ENCODE data around the gene ABHD16B. TPM values are rescaled to one million over a fixed set of nuclear protein-coding genes. Genes with fewer than 3 reads are reported as not detected.
"Not testable (repeated sequence)": the region's sequence is repeated elsewhere in the genome, so short reads cannot be mapped to it uniquely, and the experiment has no call there.

Gene ABHD16B
- total RNA-seq, 1 donor from 2014 or later = not detected

DNA sequence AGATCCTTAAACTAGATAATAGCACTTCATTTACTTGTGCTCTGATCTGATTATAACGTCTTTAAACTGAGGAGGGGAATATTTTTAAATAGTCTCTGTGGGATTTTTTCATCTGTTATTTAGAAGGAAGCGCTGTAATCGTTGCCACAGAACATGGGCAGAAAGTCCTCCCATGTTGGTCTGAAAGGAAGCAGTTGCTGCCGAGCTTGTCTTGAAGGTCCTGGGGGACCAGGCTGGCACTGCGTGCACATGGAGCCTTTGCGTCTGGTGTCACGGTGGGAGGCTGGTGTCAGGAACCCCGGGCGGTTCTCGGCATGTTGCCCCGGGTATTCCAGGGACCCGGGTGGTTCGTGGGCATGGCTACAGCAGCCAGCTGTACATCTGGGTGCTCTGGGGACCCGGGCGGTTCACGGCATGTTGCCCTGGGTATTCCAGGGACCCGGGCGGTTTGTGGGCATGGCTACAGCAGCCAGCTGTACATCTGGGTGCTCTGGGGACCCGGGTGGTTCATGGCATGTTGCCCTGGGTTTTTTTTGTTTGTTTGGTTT is 15.3 kb downstream of the ABHD16B start:
- DNase-seq (ENCODE audit: low spot score in 2 of 2, unreplicated experiment in 2 of 2) = no peak
- Mint-ChIP-seq H3K9me3 (no peaks in the 10 kb centered on the region), H3K36me3 (peaks cover 26% of the 10 kb centered on the region), H3K4me1 (no peaks in the 10 kb centered on the region), H3K4me3 (no peak overlapping the region), H3K27ac (no peak overlapping the region), H3K27me3 (ENCODE audit: low read depth) (no peaks in the 10 kb centered on the region)
- TF ChIP-seq, protein P1, sequence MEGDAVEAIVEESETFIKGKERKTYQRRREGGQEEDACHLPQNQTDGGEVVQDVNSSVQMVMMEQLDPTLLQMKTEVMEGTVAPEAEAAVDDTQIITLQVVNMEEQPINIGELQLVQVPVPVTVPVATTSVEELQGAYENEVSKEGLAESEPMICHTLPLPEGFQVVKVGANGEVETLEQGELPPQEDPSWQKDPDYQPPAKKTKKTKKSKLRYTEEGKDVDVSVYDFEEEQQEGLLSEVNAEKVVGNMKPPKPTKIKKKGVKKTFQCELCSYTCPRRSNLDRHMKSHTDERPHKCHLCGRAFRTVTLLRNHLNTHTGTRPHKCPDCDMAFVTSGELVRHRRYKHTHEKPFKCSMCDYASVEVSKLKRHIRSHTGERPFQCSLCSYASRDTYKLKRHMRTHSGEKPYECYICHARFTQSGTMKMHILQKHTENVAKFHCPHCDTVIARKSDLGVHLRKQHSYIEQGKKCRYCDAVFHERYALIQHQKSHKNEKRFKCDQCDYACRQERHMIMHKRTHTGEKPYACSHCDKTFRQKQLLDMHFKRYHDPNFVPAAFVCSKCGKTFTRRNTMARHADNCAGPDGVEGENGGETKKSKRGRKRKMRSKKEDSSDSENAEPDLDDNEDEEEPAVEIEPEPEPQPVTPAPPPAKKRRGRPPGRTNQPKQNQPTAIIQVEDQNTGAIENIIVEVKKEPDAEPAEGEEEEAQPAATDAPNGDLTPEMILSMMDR (IDR thresholded peaks at IDR 0.05; ENCODE audit: unreplicated experiment) = no peak

DNA sequence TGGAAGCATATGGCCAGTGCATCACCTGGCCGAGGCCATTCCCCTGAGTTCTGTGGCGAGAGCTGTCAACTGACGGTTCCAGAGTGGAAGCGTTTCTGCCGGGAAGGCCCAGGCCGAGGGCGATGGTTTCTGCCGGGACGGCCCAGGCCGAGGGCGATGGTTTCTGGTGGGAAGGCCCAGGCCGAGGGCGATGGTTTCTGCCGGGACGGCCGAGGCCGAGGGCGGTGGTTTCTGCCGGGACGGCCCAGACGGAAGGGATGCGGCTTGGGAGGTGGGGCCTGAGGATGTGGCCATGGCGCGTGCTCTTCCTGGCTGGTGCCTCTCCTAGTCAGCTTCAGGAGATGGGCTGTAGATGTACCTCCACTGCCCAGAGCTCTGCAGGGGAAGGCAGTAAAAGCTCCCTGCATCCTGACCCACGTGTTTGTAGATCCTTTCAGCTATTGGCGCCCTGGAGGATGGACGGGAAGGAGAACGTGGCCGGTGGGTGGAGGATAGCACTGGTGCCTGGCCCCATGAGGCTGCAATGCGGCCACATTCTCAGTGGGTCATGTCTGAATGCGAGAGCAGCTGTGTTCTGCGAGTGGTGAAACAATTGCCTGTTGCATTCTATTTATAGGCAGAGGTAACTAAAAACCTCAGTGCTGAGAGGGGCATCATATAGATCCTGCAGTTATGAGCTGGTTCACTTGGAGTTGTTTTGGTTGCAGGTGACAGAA is 16.6 kb downstream of the ABHD16B start:
- Mint-ChIP-seq H3K36me3 (peaks cover 25% of the 10 kb centered on the region), H3K27me3 (ENCODE audit: low read depth) (no peaks in the 10 kb centered on the region), H3K4me3 (no peak overlapping the region), H3K9me3 (no peaks in the 10 kb centered on the region), H3K27ac (no peak overlapping the region), H3K4me1 (no peaks in the 10 kb centered on the region)
- no peak for DNase-seq (ENCODE audit: low spot score in 2 of 2, unreplicated experiment in 2 of 2)
- TF ChIP-seq, protein P1 (IDR thresholded peaks at IDR 0.05; ENCODE audit: unreplicated experiment) = no peak

DNA sequence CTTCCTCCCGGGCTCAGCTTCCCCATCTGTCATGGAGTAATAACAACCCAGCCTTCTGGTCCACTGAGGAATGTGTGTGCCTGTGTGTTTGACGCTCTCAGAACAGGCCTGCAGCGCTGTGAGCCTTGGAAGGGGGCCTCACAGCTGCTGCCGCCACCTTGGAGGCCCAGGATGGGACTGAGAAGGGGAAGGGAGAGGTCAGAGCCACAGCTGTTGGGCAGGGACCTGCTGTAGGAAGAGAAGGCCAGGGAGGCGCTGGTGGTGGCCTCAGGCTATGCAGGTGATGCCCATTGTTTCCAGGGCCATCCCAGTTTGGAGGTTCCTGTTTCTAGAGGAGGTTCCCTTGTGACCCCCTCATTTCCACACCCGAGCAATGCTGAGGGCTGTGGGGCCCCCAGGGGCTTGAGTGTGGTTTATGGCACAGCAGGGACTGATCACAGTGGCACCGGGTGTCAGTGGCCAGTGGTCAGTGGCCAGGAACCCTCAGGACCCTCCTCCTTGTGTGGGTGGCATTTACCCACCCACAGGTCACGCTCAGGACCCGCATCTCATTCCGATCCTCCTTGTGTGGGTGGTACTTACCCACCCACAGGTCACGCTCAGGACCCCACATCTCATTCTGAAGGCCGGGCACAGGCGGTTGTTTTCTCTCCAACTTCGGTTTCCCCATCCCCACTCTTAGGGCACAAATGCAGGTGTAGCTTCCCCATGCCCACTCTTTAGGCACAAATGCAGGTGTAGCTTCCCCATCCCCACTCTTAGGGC is 17.8 kb downstream of the ABHD16B start:
- H3K27ac Mint-ChIP-seq = no peak overlapping the region
- peaks cover 21% of the 10 kb centered on the region for H3K36me3 Mint-ChIP-seq
- no peaks in the 10 kb centered on the region for H3K27me3 Mint-ChIP-seq (ENCODE audit: low read depth)

DNA sequence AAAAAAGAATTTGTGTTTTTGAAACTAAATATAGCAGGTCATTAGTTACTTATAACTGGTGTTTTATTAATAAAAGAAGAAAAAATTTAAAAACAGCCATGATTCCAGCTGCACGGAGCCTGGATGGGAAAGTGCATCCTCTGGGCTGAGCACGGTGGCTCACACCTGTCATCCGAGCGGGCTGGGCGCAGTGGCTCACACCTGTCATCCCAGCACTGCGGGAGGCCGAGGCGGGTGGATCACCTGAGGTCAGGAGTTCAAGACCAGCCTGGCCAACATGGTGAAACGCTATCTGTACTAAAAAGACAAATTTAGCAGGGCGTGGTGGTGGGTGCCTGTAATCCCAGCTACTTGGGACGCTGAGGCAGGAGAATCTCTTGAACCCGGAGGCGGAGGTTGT is 19.6 kb downstream of the ABHD16B start:
- H3K27me3 Mint-ChIP-seq (ENCODE audit: low read depth); H3K27ac Mint-ChIP-seq; H3K4me1 Mint-ChIP-seq; H3K9me3 Mint-ChIP-seq; H3K4me3 Mint-ChIP-seq; DNase-seq (ENCODE audit: low spot score in 2 of 2, unreplicated experiment in 2 of 2): not testable (repeated sequence)
- peaks cover 14% of the 10 kb centered on the region for H3K36me3 Mint-ChIP-seq

More for the DNA sequence above, 17.8 kb downstream of the ABHD16B start:
- H3K9me3 Mint-ChIP-seq = no peaks in the 10 kb centered on the region
- no peak overlapping the region for H3K4me3 Mint-ChIP-seq
- DNase-seq (ENCODE audit: low spot score in 2 of 2, unreplicated experiment in 2 of 2) = no peak
- TF ChIP-seq, protein P1 (IDR thresholded peaks at IDR 0.05; ENCODE audit: unreplicated experiment) = no peak
- H3K4me1 Mint-ChIP-seq = no peaks in the 10 kb centered on the region

DNA sequence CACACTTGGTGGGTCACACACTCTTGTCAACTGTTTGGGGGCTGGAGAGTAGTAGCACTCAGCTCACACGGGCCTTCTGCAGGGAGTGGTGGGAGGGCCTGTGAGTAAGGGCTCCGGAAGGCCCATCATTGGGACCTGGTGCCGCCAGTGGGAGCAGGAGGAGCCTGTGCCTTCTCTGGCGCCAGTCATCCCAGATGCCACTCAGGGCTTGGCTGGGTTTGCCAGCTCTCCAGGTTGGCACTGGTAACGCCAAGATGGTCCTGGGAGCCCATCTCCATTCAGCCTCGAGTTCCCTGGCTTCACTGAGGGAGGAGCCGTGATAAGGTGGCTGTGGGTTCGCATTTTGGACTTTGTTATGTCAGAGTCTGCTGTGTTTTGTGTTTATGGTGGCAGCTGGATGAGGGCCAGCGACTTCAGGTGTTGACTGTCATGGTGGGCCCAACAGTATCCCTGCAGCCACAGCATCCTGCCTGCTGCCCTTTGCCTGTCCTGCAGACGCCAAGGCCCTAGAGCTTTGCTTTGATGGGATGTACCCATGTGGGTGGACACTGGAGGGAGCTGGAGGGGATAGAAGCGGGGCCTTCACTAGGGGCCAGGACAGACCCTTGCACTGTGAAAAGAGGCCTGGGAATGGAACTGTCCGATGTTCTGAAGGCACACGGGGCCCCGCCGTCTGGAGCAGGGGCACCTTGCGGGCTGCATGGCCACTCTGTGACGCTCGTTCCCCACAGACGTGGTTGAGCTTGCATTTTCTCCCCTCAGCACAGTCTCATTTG is 20.3 kb downstream of the ABHD16B start:
- Mint-ChIP-seq H3K9me3 (no peaks in the 10 kb centered on the region), H3K27me3 (ENCODE audit: low read depth) (no peaks in the 10 kb centered on the region), H3K4me1 (no peaks in the 10 kb centered on the region), H3K4me3 (no peak overlapping the region), H3K27ac (no peak overlapping the region), H3K36me3 (peaks cover 9% of the 10 kb centered on the region)
- TF ChIP-seq, protein P1 (IDR thresholded peaks at IDR 0.05; ENCODE audit: unreplicated experiment) = no peak
- no peak for DNase-seq (ENCODE audit: low spot score in 2 of 2, unreplicated experiment in 2 of 2)
